Measurements from ENCODE around the gene CDH4.

The CDH4 gene

GRCh38 chr20:61555566-61555965 lies 303.5 kb downstream of the CDH4 start:
- H3K27ac ChIP-seq (ENCODE audit: low read length), result no peak overlapping the region
- no peaks in the 10 kb centered on the region for H3K36me3 ChIP-seq (ENCODE audit: control insufficient read depth in 1 of 2, insufficient read depth in 2 of 2, low read length in 2 of 2)
- no peak overlapping the region for H3K4me3 ChIP-seq (ENCODE audit: low read depth in 1 of 2, low read length in 2 of 2)
- no peaks in the 10 kb centered on the region for H3K27me3 ChIP-seq (ENCODE audit: low read depth, low read length)
- H3K4me1 ChIP-seq (ENCODE audit: control insufficient read depth in 1 of 2, insufficient read depth in 2 of 2, low read length in 2 of 2), result no peaks in the 10 kb centered on the region
- peaks cover 4 to 6% of the 10 kb centered on the region in 2 donors for H3K9me3 ChIP-seq (ENCODE audit: control insufficient read depth in 1 of 2, low read length in 2 of 2)

- Histone ChIP-seq H3K27me3 (ENCODE audit: low read depth, low read length) (no peaks in the 10 kb centered on the region), H3K4me3 (ENCODE audit: low read depth in 1 of 2, low read length in 2 of 2) (no peak overlapping the region), H3K4me1 (ENCODE audit: control insufficient read depth in 1 of 2, insufficient read depth in 2 of 2, low read length in 2 of 2) (no peaks in the 10 kb centered on the region), H3K27ac (ENCODE audit: low read length) (no peak overlapping the region), H3K36me3 (ENCODE audit: control insufficient read depth in 1 of 2, insufficient read depth in 2 of 2, low read length in 2 of 2) (no peaks in the 10 kb centered on the region), H3K9me3 (ENCODE audit: control insufficient read depth in 1 of 2, low read length in 2 of 2) (peaks cover 4 to 5% of the 10 kb centered on the region in 2 donors)
Measured at GRCh38 chr20:61556111-61556510, 304.1 kb downstream of the CDH4 start.

- peaks cover 0 to 4% of the 10 kb centered on the region in 2 donors for H3K9me3 ChIP-seq (ENCODE audit: control insufficient read depth in 1 of 2, low read length in 2 of 2)
- H3K27ac ChIP-seq (ENCODE audit: low read length), result no peak overlapping the region
- H3K4me3 ChIP-seq (ENCODE audit: low read depth in 1 of 2, low read length in 2 of 2), result no peak overlapping the region
- H3K36me3 ChIP-seq (ENCODE audit: control insufficient read depth in 1 of 2, insufficient read depth in 2 of 2, low read length in 2 of 2), result no peaks in the 10 kb centered on the region
- H3K4me1 ChIP-seq (ENCODE audit: control insufficient read depth in 1 of 2, insufficient read depth in 2 of 2, low read length in 2 of 2), result no peaks in the 10 kb centered on the region
- H3K27me3 ChIP-seq (ENCODE audit: low read depth, low read length), result no peaks in the 10 kb centered on the region
Measured at GRCh38 chr20:61556673-61557072, 304.6 kb downstream of the CDH4 start.

- Histone ChIP-seq H3K27me3 (ENCODE audit: low read depth, low read length) (no peaks in the 10 kb centered on the region), H3K4me1 (ENCODE audit: control insufficient read depth in 1 of 2, insufficient read depth in 2 of 2, low read length in 2 of 2) (no peaks in the 10 kb centered on the region), H3K9me3 (ENCODE audit: control insufficient read depth in 1 of 2, low read length in 2 of 2) (peaks cover 0 to 4% of the 10 kb centered on the region in 2 donors), H3K27ac (ENCODE audit: low read length) (no peak overlapping the region), H3K4me3 (ENCODE audit: low read depth in 1 of 2, low read length in 2 of 2) (no peak overlapping the region), H3K36me3 (ENCODE audit: control insufficient read depth in 1 of 2, insufficient read depth in 2 of 2, low read length in 2 of 2) (no peaks in the 10 kb centered on the region)
Measured at GRCh38 chr20:61557621-61558020, 305.6 kb downstream of the CDH4 start.

- Histone ChIP-seq H3K27ac (ENCODE audit: low read length) (no peak overlapping the region), H3K36me3 (ENCODE audit: control insufficient read depth in 1 of 2, insufficient read depth in 2 of 2, low read length in 2 of 2) (no peaks in the 10 kb centered on the region), H3K4me3 (ENCODE audit: low read depth in 1 of 2, low read length in 2 of 2) (no peak overlapping the region), H3K27me3 (ENCODE audit: low read depth, low read length) (no peaks in the 10 kb centered on the region), H3K4me1 (ENCODE audit: control insufficient read depth in 1 of 2, insufficient read depth in 2 of 2, low read length in 2 of 2) (no peaks in the 10 kb centered on the region), H3K9me3 (ENCODE audit: control insufficient read depth in 1 of 2, low read length in 2 of 2) (peaks cover 0 to 4% of the 10 kb centered on the region in 2 donors)
Measured at GRCh38 chr20:61558726-61559125, 306.7 kb downstream of the CDH4 start.

GRCh38 chr20:61559706-61560315 lies 307.8 kb downstream of the CDH4 start:
- Histone ChIP-seq H3K36me3 (ENCODE audit: control insufficient read depth in 1 of 2, insufficient read depth in 2 of 2, low read length in 2 of 2) (no peaks in the 10 kb centered on the region), H3K9me3 (ENCODE audit: control insufficient read depth in 1 of 2, low read length in 2 of 2) (peaks cover 0 to 1% of the 10 kb centered on the region in 2 donors), H3K27me3 (ENCODE audit: low read depth, low read length) (no peaks in the 10 kb centered on the region), H3K4me3 (ENCODE audit: low read depth in 1 of 2, low read length in 2 of 2) (no peak overlapping the region), H3K27ac (ENCODE audit: low read length) (no peak overlapping the region), H3K4me1 (ENCODE audit: control insufficient read depth in 1 of 2, insufficient read depth in 2 of 2, low read length in 2 of 2) (no peaks in the 10 kb centered on the region)

GRCh38 chr20:61560361-61560853 lies 308.3 kb downstream of the CDH4 start:
- no peaks in the 10 kb centered on the region for H3K4me1 ChIP-seq (ENCODE audit: control insufficient read depth in 1 of 2, insufficient read depth in 2 of 2, low read length in 2 of 2)
- H3K27ac ChIP-seq (ENCODE audit: low read length), result no peak overlapping the region
- H3K9me3 ChIP-seq (ENCODE audit: control insufficient read depth in 1 of 2, low read length in 2 of 2), result no peaks in the 10 kb centered on the region
- no peaks in the 10 kb centered on the region for H3K36me3 ChIP-seq (ENCODE audit: control insufficient read depth in 1 of 2, insufficient read depth in 2 of 2, low read length in 2 of 2)
- H3K4me3 ChIP-seq (ENCODE audit: low read depth in 1 of 2, low read length in 2 of 2), result no peak overlapping the region
- no peaks in the 10 kb centered on the region for H3K27me3 ChIP-seq (ENCODE audit: low read depth, low read length)

- Histone ChIP-seq H3K36me3 (ENCODE audit: control insufficient read depth in 1 of 2, insufficient read depth in 2 of 2, low read length in 2 of 2) (no peaks in the 10 kb centered on the region), H3K27ac (ENCODE audit: low read length) (no peak overlapping the region), H3K9me3 (ENCODE audit: control insufficient read depth in 1 of 2, low read length in 2 of 2) (no peaks in the 10 kb centered on the region), H3K4me1 (ENCODE audit: control insufficient read depth in 1 of 2, insufficient read depth in 2 of 2, low read length in 2 of 2) (no peaks in the 10 kb centered on the region), H3K4me3 (ENCODE audit: low read depth in 1 of 2, low read length in 2 of 2) (no peak overlapping the region), H3K27me3 (ENCODE audit: low read depth, low read length) (no peaks in the 10 kb centered on the region)
Measured at GRCh38 chr20:61561111-61561830, 309.2 kb downstream of the CDH4 start.

- Histone ChIP-seq H3K27me3 (ENCODE audit: low read depth, low read length) (no peaks in the 10 kb centered on the region), H3K4me3 (ENCODE audit: low read depth in 1 of 2, low read length in 2 of 2) (no peak overlapping the region), H3K4me1 (ENCODE audit: control insufficient read depth in 1 of 2, insufficient read depth in 2 of 2, low read length in 2 of 2) (no peaks in the 10 kb centered on the region), H3K9me3 (ENCODE audit: control insufficient read depth in 1 of 2, low read length in 2 of 2) (no peaks in the 10 kb centered on the region), H3K36me3 (ENCODE audit: control insufficient read depth in 1 of 2, insufficient read depth in 2 of 2, low read length in 2 of 2) (no peaks in the 10 kb centered on the region), H3K27ac (ENCODE audit: low read length) (no peak overlapping the region)
Measured at GRCh38 chr20:61562491-61562890, 310.4 kb downstream of the CDH4 start.

GRCh38 chr20:61562897-61563504 lies 310.9 kb downstream of the CDH4 start:
- Histone ChIP-seq H3K27me3 (ENCODE audit: low read depth, low read length) (no peaks in the 10 kb centered on the region), H3K9me3 (ENCODE audit: control insufficient read depth in 1 of 2, low read length in 2 of 2) (no peaks in the 10 kb centered on the region), H3K36me3 (ENCODE audit: control insufficient read depth in 1 of 2, insufficient read depth in 2 of 2, low read length in 2 of 2) (no peaks in the 10 kb centered on the region), H3K4me1 (ENCODE audit: control insufficient read depth in 1 of 2, insufficient read depth in 2 of 2, low read length in 2 of 2) (no peaks in the 10 kb centered on the region), H3K4me3 (ENCODE audit: low read depth in 1 of 2, low read length in 2 of 2) (no peak overlapping the region), H3K27ac (ENCODE audit: low read length) (no peak overlapping the region)

- no peaks in the 10 kb centered on the region for H3K27me3 ChIP-seq (ENCODE audit: low read depth, low read length)
- no peaks in the 10 kb centered on the region for H3K36me3 ChIP-seq (ENCODE audit: control insufficient read depth in 1 of 2, insufficient read depth in 2 of 2, low read length in 2 of 2)
- H3K4me3 ChIP-seq (ENCODE audit: low read depth in 1 of 2, low read length in 2 of 2), result no peak overlapping the region
- no peaks in the 10 kb centered on the region for H3K4me1 ChIP-seq (ENCODE audit: control insufficient read depth in 1 of 2, insufficient read depth in 2 of 2, low read length in 2 of 2)
- H3K9me3 ChIP-seq (ENCODE audit: control insufficient read depth in 1 of 2, low read length in 2 of 2), result no peaks in the 10 kb centered on the region
- no peak overlapping the region for H3K27ac ChIP-seq (ENCODE audit: low read length)
Measured at GRCh38 chr20:61564628-61565027, 312.6 kb downstream of the CDH4 start.
